ENCODE data around the gene DACH1. TPM values are rescaled to one million over a fixed set of nuclear protein-coding genes. Genes with fewer than 3 reads are reported as not detected.

DACH1 gene
- total and polyA plus RNA-seq, 2 of the 13 experiments (the other 11 are each of a cell fraction or from before 2014, with no cell fraction given): not detected

- no peak for FAIRE-seq
- CTCF ChIA-PET (ENCODE audit: low intra/inter-chr PET ratio, low total read pairs): no interaction called here
- DNase-seq (ENCODE audit: low spot score): no peak
Observed at GRCh38 chr13:71593566-71593965, 273.4 kb downstream of the DACH1 start.

More at GRCh38 chr13:71593566-71593965, 273.4 kb downstream of the DACH1 start:
- Histone ChIP-seq H3K36me3 (replicated peaks in 1 of 2; ENCODE audit: control insufficient read depth in 1 of 2, insufficient read depth in 2 of 2, low read length in 2 of 2) (no peaks in the 10 kb centered on the region), H2AFZ (ENCODE audit: low read length) (no peak overlapping the region), H3K27me3 (ENCODE audit: control insufficient read depth in 1 of 2, insufficient read depth in 2 of 2, low read length in 2 of 2) (no peaks in the 10 kb centered on the region), H3K9ac (ENCODE audit: insufficient read depth, low read depth, low read length) (no peak overlapping the region), H3K4me3 (replicated peaks in 1 of 3; ENCODE audit: insufficient read depth in 1 of 3, low read depth in 2 of 3, low read length in 3 of 3) (no peak overlapping the region), H3K27ac (ENCODE audit: extremely low read length, insufficient read depth, low read length) (no peak overlapping the region), H3K4me2 (ENCODE audit: low read depth, low read length) (no peak overlapping the region), H3K9me3 (ENCODE audit: low read length) (no peaks in the 10 kb centered on the region), H3K4me1 (ENCODE audit: insufficient read depth, low read length) (no peaks in the 10 kb centered on the region), H4K20me1 (ENCODE audit: insufficient read depth, low read length) (no peaks in the 10 kb centered on the region), H3K79me2 (ENCODE audit: insufficient read depth, low read length) (no peaks in the 10 kb centered on the region)
- BruUV-seq (replicated peaks): no TSS peak
- in situ Hi-C loops (cut with HindIII; ENCODE audit: extremely low pct_ligation_motif_present, low pct_unique_long_range_greater_than_20kb): no loop called here
- POLR2A ChIA-PET: no interaction called here
- no peak for TF ChIP-seq ZNF510 (CRISPR knock-in tag; IDR thresholded peaks at IDR 0.05; ENCODE audit: low read depth)
- TF ChIP-seq KDM2A (CRISPR knock-in tag; IDR thresholded peaks at IDR 0.05; ENCODE audit: borderline replicate concordance, low read depth): no peak
- TF ChIP-seq CBX1 (IDR thresholded peaks at IDR 0.05; ENCODE audit: low read depth): no peak
- no peak for TF ChIP-seq ISX (CRISPR knock-in tag; conservative IDR thresholded peaks at IDR 0.05)
- no peak for TF ChIP-seq POLR2G (IDR thresholded peaks at IDR 0.05; ENCODE audit: low read depth, low read length)
- no peak for TF ChIP-seq ZNF562 (CRISPR knock-in tag; IDR thresholded peaks at IDR 0.05; ENCODE audit: borderline replicate concordance)
- no peak for TF ChIP-seq ZNF766 (CRISPR knock-in tag; IDR thresholded peaks at IDR 0.05; ENCODE audit: borderline replicate concordance)
- TF ChIP-seq ZNF280D (CRISPR knock-in tag; IDR thresholded peaks at IDR 0.05): no peak
- TF ChIP-seq NCOR1 (IDR thresholded peaks at IDR 0.05; ENCODE audit: borderline replicate concordance, low read length): no peak
- TF ChIP-seq RARG (CRISPR knock-in tag; IDR thresholded peaks at IDR 0.05; ENCODE audit: low read depth): no peak
- no peak for TF ChIP-seq ZFYVE20 (CRISPR knock-in tag; IDR thresholded peaks at IDR 0.05; ENCODE audit: borderline replicate concordance, low read depth)
- no peak for TF ChIP-seq JUN (CRISPR knock-in tag; IDR thresholded peaks at IDR 0.05)
- no peak for ATAC-seq
- intact Hi-C loops (cut with micrococcal nuclease; ENCODE audit: unreplicated experiment): no loop called here

Data from HepG2 (cell line).